NCI-H82 treated with DMSO at 0.1 percent for 48 hours (cell line): ENCODE results near the gene DOCK7.
"Not testable (repeated sequence)": the region's sequence is repeated elsewhere in the genome, so short reads cannot be mapped to it uniquely, and the experiment has no call there.

ENCODE experiments used
- DNase-seq: peaks from one replicate; lab custom pipeline; 2025; ENCODE audit not compliant: unreplicated experiment; lab: John Stamatoyannopoulos, UW

Gene DOCK7

GRCh38 chr1:62610588-62610987 lies 77.6 kb downstream of the DOCK7 start:
- DNase-seq = not testable (repeated sequence)

- no peak for DNase-seq
Observed at GRCh38 chr1:62608905-62609304, 79.3 kb downstream of the DOCK7 start.

DNA sequence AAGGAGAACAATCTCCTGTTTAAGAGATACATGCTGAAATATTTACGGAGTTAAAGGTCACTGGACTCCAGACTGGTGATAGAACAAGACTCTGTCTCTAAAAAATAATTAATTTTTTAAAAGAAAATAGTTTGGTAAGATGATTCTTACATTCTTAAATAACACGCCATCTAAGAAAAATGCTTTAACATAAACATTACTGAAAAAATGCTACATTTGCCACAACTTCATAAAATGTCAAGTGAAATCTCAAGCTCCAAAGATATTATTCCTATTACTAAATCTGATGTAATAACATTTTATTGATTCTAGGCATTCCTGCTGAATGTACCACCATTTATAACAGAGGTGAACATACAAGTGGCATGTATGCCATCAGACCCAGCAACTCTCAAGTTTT lies 86.7 kb downstream of the DOCK7 start:
- DNase-seq = no peak

- no peak for DNase-seq
Observed at GRCh38 chr1:62599044-62599443, 89.1 kb downstream of the DOCK7 start.

- no peak for DNase-seq
Observed at GRCh38 chr1:62597281-62597680, 90.9 kb downstream of the DOCK7 start, which contains the start of gene ANGPTL3. ANGPTL3 (plus strand) TSS chr1:62597520; CDS start chr1:62597567, 47 bp downstream.

DNA sequence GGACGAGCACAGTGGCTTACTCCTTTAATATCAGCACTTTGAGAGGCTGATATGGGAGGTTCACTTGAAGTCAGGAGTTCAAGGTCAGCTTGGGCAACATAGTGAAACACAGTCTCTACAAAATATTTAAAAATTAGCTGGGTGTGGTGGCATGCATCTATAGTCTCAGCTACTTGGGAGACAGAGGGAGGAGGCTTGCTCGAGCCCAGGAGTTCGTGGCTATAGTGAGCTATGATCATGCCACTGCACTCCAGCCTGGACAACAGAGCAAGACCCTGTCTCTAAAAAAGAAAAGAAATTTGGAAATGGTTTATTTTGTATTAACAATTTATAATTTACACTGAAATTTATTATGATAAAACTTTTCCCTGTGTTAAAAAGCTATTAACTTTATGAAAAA lies 92.5 kb downstream of the DOCK7 start:
- no peak for DNase-seq

- DNase-seq = no peak
Observed at GRCh38 chr1:62593825-62594394, 94.3 kb downstream of the DOCK7 start.

- DNase-seq = no peak
Observed at GRCh38 chr1:62590970-62591368, 97.2 kb downstream of the DOCK7 start.

GRCh38 chr1:62590255-62590969 lies 97.8 kb downstream of the DOCK7 start:
- DNase-seq = no peak

DNA sequence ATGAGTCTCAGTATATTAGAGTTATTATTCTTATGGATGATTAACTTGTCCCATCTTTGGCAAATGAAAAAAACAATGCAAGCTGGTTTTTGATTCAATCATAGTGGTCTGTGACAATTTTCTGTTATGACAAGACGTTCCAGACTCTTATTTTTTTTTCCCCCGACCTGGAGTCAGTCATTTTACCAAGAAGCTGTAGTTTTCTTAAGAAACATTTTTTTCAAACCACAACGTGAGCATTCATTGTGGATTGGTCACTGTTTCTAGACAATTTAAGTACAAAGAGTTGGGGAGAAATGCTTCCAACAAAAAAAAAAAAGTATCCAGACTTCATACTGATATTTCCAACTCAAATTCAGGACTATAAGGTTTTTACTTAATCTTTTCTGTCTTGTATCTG lies 98.9 kb downstream of the DOCK7 start:
- DNase-seq = no peak

- DNase-seq = no peak
Observed at GRCh38 chr1:62588000-62588399, 100.2 kb downstream of the DOCK7 start.

- no peak for DNase-seq
Observed at GRCh38 chr1:62585469-62586155, 102.6 kb downstream of the DOCK7 start.

DNA sequence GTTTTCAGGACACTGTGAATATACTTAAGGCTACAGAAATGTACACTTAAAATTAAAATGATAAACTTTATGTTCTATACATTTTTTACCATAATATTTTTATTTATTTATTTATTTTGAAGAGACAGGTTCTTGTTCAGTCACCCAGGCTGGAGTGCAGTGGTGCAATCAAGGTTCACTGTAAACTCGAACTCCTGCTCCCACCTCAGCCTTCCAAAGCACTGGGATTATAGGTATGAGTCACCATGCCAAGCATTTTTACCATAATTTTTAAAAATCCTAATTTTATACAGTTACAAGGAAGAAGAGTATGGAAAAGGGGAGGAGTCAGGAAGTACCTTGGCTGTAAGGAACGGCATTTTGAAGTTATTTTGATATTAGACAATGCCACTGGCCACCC lies 114.5 kb downstream of the DOCK7 start:
- DNase-seq = no peak

DNA sequence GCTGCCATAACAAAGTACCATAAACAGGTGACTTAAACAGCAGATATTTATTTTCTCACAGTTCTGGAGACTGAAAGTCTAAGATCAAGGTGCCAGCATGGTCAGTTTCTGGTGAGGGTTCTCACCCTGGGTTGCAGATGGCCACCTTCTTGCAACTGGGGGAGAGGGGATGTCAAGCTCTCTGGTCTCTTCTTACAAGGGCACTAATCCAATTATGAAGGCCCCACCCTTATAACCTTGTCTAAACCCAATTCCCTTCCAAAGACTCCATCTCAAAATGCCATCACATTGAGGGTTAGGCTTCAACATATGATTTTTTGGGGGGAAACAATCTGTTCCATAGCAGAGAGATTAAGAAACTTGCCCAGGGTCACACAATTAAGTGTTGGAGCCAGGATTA lies 115.7 kb downstream of the DOCK7 start:
- no peak for DNase-seq

DNA sequence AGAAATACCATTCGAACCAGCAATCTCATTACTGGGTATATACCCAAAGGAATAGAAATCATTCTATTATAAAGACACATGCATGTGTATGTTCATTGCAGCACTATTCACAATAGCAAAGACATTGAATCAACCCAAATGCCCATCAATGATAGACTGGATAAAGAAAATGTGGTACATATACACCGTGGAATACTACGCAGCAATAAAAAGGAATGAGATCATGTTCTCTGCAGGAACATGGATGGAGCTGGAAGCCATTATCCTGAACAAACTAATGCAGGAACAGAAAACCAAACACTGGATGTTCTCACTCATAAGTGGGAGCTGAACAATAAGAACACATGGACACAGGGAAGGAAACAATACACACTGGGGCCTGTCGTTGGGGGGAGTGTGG lies 116.7 kb downstream of the DOCK7 start:
- not testable (repeated sequence) for DNase-seq

GRCh38 chr1:62567926-62568325 lies 120.3 kb downstream of the DOCK7 start:
- not testable (repeated sequence) for DNase-seq

- not testable (repeated sequence) for DNase-seq
Observed at GRCh38 chr1:62567182-62567581, 121.0 kb downstream of the DOCK7 start.

- DNase-seq = no peak
Observed at GRCh38 chr1:62561306-62561705, 126.9 kb downstream of the DOCK7 start.

- DNase-seq = no peak
Observed at GRCh38 chr1:62544570-62544969, 143.6 kb downstream of the DOCK7 start.

GRCh38 chr1:62541048-62541447 lies 147.1 kb downstream of the DOCK7 start:
- DNase-seq = no peak

DNA sequence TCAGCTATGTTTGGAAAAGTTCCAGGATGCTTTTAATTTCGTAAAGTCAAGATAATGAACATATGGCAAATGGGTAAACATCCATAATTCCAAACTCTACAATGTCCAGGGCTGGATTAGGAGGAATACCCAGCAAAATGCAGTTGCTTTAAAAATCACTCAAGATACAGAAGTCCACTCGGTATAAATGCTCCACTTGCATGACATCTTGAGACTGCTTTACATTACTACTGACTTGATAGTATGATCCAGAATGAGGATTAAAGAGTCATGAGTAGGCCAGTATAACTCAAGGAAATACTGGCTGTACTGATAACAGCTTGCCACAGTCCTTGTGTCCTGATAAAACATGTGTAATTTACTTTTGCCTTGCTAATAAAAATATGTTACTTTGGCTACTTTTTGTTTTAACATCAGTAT lies 149.1 kb downstream of the DOCK7 start:
- no peak for DNase-seq

- no peak for DNase-seq
Observed at GRCh38 chr1:62536865-62537264, 151.3 kb downstream of the DOCK7 start.
